Karpas-422 (cell line): Measurements from ENCODE around the gene MAP3K14. TPM values are rescaled to one million over a fixed set of nuclear protein-coding genes. Genes with fewer than 3 reads are reported as not detected.
A peak's percentile ranks its signal among the peaks of the same experiment; 100 is the strongest.

Source experiments
- DNase-seq: peaks from one replicate; pipeline ENCODE4 v3.0.0-alpha.2; 2015
- H2AFZ ChIP-seq: fragments of 200-600 bp; sonication (generic); 2 replicates; pipeline ENCODE4 v1.6.1; 2014; ENCODE audit warnings: antibody characterized with exemption, low read length, mixed read lengths
- H3K27ac ChIP-seq: fragments of 200-600 bp; sonication (generic); 2 replicates; pipeline ENCODE4 v1.5.1; 2014; ENCODE audit warnings: mild to moderate bottlenecking, low read length, moderate library complexity
- H3K27me3 ChIP-seq: fragments of 200-600 bp; sonication (generic); 2 replicates; pipeline ENCODE4 v1.6.1; 2014; ENCODE audit warnings: low read length, mixed read lengths
- H3K36me3 ChIP-seq: fragments of 200-600 bp; sonication (generic); 2 replicates; pipeline ENCODE4 v1.6.1; 2014; ENCODE audit warnings: low read length, mixed read lengths; ENCODE audit not compliant: insufficient read depth
- H3K4me1 ChIP-seq: fragments of 200-600 bp; sonication (generic); 2 replicates; pipeline ENCODE4 v1.6.1; 2014; ENCODE audit warnings: mild to moderate bottlenecking, low read length, mixed read lengths
- H3K4me2 ChIP-seq: fragments of 200-600 bp; sonication (generic); 2 replicates; pipeline ENCODE4 v1.6.1; 2014; ENCODE audit warnings: low read length, low read depth, mild to moderate bottlenecking; ENCODE audit not compliant: poor library complexity, severe bottlenecking
- H3K4me3 ChIP-seq: fragments of 200-600 bp; sonication (generic); 2 replicates; pipeline ENCODE4 v1.5.1; 2014; ENCODE audit warnings: mild to moderate bottlenecking, antibody characterized with exemption, low read length, mixed read lengths
- H3K79me2 ChIP-seq: fragments of 200-600 bp; sonication (generic); 2 replicates; pipeline ENCODE4 v1.6.1; 2014; ENCODE audit warnings: mild to moderate bottlenecking, low read length, mixed read lengths
- H3K9ac ChIP-seq: fragments of 200-600 bp; sonication (generic); 2 replicates; pipeline ENCODE4 v1.6.0; 2014; ENCODE audit warnings: low read length
- H3K9me2 ChIP-seq: fragments of 200-600 bp; sonication (generic), shearing (Covaris generic); replicated peaks from 2 replicates; pipeline ENCODE4 v1.6.0; 2014; ENCODE audit warnings: mild to moderate bottlenecking, low read length, moderate library complexity; ENCODE audit not compliant: insufficient read depth
- H3K9me3 ChIP-seq: fragments of 300-700, 200-600 bp; sonication (generic); 2 replicates; pipeline ENCODE4 v1.6.1; 2014; ENCODE audit warnings: low read length, mixed read lengths
- H4K20me1 ChIP-seq: fragments of 200-600 bp; sonication (generic); 2 replicates; pipeline ENCODE4 v1.6.1; 2014; ENCODE audit warnings: mild to moderate bottlenecking, antibody characterized with exemption, low read length, low read depth; ENCODE audit not compliant: insufficient read depth
- total RNA-seq: library from RNA; depleted of rRNA; stranded (reverse); fragments of >200 nt; shearing (Covaris generic); gene quantifications from 2 replicates; pipeline ENCODE4 v1.2.3, GENCODE V29; 2014; ENCODE audit warnings: low replicate concordance

MAP3K14 gene
- total RNA-seq, 1 experiment from 2014 or later, result 7.6 TPM

DNA sequence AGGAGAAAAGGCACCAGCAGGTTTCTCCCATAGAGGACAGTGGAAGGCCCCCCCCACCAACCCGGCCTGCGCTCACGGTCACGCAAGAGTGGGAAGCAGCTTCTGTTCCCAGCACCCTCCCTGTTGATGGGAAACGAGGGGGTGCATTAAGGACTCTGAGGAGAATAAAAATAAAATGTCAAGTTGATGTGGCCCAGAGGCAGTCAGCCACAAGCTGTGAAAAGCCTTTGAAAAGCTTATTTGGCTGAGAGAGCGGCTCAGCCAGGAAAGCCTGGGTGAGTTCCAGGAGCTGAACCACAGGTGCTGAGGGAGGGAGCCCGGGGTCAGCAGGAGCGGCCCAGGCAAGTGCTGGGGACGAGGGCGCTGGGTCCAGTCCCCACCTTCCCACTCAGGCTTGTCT lies 28.0 kb downstream of the MAP3K14 start:
- Histone ChIP-seq H3K27me3 (no peaks in the 10 kb centered on the region), H3K79me2 (peaks cover 37% of the 10 kb centered on the region), H2AFZ (no peak overlapping the region), H4K20me1 (no peaks in the 10 kb centered on the region), H3K9ac (no peak overlapping the region), H3K9me2 (no peaks in the 10 kb centered on the region), H3K4me1 (peaks cover 40% of the 10 kb centered on the region), H3K4me2 (no peak overlapping the region), H3K4me3 (no peak overlapping the region), H3K9me3 (no peaks in the 10 kb centered on the region), H3K27ac (no peak overlapping the region), H3K36me3 (peaks cover 26% of the 10 kb centered on the region; the same call in 1 of the 2 replicates)
- DNase-seq, result no peak

- Histone ChIP-seq H3K27me3 (no peaks in the 10 kb centered on the region), H3K9ac (peak overlapping the region; percentile 15; the same call in 1 of the 2 replicates), H3K4me1 (peaks cover 30% of the 10 kb centered on the region), H3K9me2 (no peaks in the 10 kb centered on the region), H2AFZ (no peak overlapping the region), H3K4me2 (no peak overlapping the region), H4K20me1 (no peaks in the 10 kb centered on the region), H3K4me3 (no peak overlapping the region), H3K36me3 (peaks cover 36% of the 10 kb centered on the region; the same call in 1 of the 2 replicates), H3K79me2 (peaks cover 27% of the 10 kb centered on the region), H3K9me3 (no peaks in the 10 kb centered on the region), H3K27ac (peak overlapping the region; percentile 21; the same call in 1 of the 2 replicates)
- no peak for DNase-seq
These were observed 29.0 kb downstream of the MAP3K14 start for GRCh38 chr17:45287526-45288500.

DNA sequence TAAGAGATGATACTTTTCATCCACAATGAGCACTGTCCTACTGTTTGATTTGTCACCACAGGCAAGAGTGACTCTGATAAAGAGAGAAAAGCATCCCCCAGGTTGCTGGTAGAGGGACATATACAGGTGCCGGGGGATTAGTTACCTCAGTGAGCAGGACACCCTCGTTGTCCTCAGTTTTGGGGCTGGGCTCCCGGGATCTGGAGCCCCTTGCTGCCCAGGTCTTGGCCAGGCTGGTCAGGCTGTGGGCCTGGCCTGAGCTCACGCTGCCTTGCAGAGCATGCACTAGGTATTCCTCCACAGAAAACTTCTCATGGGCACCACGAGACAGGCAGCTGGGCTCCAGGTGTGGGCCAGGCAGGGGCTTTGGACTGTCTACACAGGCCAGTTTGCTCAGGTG lies 30.5 kb downstream of the MAP3K14 start:
- H3K27ac ChIP-seq, result no peak overlapping the region
- H3K4me3 ChIP-seq, result no peak overlapping the region
- H3K79me2 ChIP-seq, result peaks cover 15% of the 10 kb centered on the region
- H2AFZ ChIP-seq, result no peak overlapping the region
- peaks cover 21% of the 10 kb centered on the region for H3K4me1 ChIP-seq
- no peak overlapping the region for H3K4me2 ChIP-seq
- H3K27me3 ChIP-seq, result no peaks in the 10 kb centered on the region
- peaks cover 41% of the 10 kb centered on the region for H3K36me3 ChIP-seq
- H4K20me1 ChIP-seq, result no peaks in the 10 kb centered on the region
- no peaks in the 10 kb centered on the region for H3K9me2 ChIP-seq
- no peak overlapping the region for H3K9ac ChIP-seq
- no peaks in the 10 kb centered on the region for H3K9me3 ChIP-seq
- no peak for DNase-seq

DNA sequence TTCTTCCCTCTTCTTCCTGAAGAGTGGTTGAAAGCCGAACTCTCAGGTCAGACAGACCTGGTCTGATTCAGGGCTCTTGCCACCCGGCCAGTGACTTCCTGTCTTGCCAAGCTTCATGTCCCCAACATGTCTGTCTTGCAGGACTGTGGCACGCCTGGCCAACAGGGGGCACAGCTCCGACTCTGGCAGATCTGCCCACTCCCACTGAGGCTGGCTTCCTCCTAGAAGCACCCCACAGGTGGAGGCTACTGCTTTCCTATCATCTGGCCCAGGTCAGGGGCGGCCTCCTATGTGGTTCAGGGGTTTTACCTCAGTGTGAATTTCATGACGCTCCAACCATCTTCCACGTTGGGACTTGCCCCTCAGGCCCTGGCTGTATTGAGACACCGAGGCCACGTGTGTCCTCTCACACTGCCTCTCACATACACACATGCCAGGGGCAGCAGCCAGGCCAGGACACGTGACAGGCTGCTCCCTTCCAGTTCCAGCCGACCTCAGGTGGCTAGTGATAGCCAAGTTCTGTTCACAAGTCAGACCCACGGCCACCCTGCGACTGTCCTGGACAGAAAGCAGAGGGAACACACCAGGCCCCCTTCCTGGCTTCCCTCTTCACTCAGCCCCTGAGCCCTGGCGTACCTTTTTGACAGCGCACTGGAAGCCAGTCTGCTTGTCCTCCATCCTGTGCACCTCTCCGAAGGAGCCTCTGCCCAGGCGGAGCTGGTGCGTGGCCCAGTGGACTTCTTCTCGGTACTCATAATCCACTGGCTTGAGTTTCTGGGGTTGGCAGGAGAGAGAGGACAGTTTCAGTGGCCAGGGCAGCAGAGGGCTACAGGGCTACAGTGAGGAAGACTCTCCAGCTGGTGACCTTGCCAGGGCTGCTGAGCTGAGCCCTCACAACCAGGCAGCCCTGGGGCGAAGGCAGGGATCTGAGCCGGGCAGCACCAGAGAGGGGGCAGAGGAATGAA lies 32.4 kb downstream of the MAP3K14 start:
- H2AFZ ChIP-seq, result no peak overlapping the region
- no peaks in the 10 kb centered on the region for H3K79me2 ChIP-seq
- peak; percentile 64 for DNase-seq
- peaks cover 12% of the 10 kb centered on the region for H3K4me1 ChIP-seq
- no peak overlapping the region for H3K9ac ChIP-seq
- H3K9me2 ChIP-seq, result no peaks in the 10 kb centered on the region
- H3K27ac ChIP-seq, result no peak overlapping the region
- H3K4me3 ChIP-seq, result no peak overlapping the region
- H4K20me1 ChIP-seq, result no peaks in the 10 kb centered on the region
- H3K4me2 ChIP-seq, result no peak overlapping the region
- H3K36me3 ChIP-seq, result peaks cover 30% of the 10 kb centered on the region
- H3K27me3 ChIP-seq, result no peaks in the 10 kb centered on the region
- H3K9me3 ChIP-seq, result no peaks in the 10 kb centered on the region

DNA sequence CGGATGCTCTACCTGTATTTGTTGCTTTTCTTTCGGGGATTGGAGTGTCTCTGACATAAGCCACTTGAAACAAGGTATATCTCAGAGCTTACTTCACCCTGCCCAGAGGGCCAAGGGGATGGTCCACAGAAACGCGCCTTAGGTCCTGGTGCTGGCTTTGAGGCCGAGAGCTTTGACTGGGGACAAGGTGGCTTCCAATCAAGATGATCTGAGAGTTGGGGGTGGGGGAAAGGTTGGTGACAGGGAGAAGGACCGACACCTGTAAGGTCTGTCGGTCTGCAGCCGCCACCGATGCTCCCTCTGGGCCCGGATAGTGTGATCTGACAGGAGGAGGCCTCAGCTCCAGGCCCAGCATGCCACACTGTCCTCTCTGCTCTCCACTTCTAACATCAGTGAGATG lies 33.1 kb downstream of the MAP3K14 start:
- no peak overlapping the region for H3K27ac ChIP-seq
- no peak overlapping the region for H3K9ac ChIP-seq
- H2AFZ ChIP-seq, result no peak overlapping the region
- peaks cover 30% of the 10 kb centered on the region for H3K36me3 ChIP-seq
- H3K27me3 ChIP-seq, result no peaks in the 10 kb centered on the region
- no peak overlapping the region for H3K4me3 ChIP-seq
- DNase-seq, result no peak
- H3K4me2 ChIP-seq, result no peak overlapping the region
- no peaks in the 10 kb centered on the region for H3K9me2 ChIP-seq
- H4K20me1 ChIP-seq, result no peaks in the 10 kb centered on the region
- H3K79me2 ChIP-seq, result no peaks in the 10 kb centered on the region
- no peaks in the 10 kb centered on the region for H3K9me3 ChIP-seq
- H3K4me1 ChIP-seq, result peaks cover 12% of the 10 kb centered on the region

DNA sequence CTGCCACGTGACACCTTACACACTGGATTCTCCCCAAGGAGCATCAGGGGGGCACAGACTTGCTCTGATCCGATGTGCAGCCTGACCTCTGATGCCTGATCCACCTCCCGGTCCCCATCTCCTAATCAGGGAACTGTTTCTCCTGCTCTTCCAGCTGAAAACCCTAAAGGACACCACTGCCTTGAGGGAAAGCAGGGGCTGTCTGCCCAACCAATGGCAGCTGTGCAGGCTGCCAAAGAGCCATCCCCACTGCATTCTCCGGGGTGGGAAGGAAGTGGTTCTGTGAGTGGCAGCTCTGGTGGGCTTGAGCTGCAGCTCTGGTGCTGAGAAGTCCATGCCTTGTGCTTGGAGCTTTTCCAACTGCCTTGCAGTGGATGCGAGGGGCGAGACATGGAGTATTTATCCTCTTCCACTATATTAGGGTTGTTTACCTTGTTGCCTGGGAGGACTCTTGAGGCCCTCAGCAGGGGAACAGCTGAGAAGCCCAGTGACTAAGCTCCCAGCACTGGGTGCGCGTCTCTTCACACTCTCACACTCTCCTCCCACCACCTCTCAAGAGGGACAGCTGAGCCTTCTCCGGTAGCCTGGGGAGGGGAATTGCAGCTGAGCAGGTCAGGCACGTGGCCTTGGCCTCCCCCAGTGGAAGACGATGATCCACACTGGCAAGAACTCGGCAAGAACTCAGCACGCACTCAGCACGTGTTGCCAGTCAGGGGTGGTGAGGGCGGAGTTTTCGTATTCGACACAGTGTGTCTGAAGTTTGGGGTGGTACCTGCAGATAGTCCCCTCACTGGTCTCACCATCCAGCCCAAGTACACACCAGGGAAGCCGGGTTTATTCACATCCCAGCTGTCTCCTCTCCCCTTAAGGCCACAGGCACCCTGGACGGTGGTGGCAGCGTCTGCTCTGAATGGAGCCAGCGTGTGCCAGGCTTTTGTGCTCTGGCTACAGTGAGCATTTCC lies 33.9 kb downstream of the MAP3K14 start:
- no peaks in the 10 kb centered on the region for H3K27me3 ChIP-seq
- H3K9ac ChIP-seq, result no peak overlapping the region
- no peaks in the 10 kb centered on the region for H4K20me1 ChIP-seq
- no peak overlapping the region for H3K4me2 ChIP-seq
- H3K79me2 ChIP-seq, result no peaks in the 10 kb centered on the region
- no peak for DNase-seq
- H3K36me3 ChIP-seq, result peaks cover 30% of the 10 kb centered on the region
- no peak overlapping the region for H2AFZ ChIP-seq
- peaks cover 10% of the 10 kb centered on the region for H3K4me1 ChIP-seq
- no peak overlapping the region for H3K4me3 ChIP-seq
- H3K9me2 ChIP-seq, result no peaks in the 10 kb centered on the region
- no peaks in the 10 kb centered on the region for H3K9me3 ChIP-seq
- H3K27ac ChIP-seq, result no peak overlapping the region

GRCh38 chr17:45279898-45280297 lies 36.9 kb downstream of the MAP3K14 start:
- Histone ChIP-seq H3K36me3 (peaks cover 23% of the 10 kb centered on the region), H3K4me1 (peaks cover 9% of the 10 kb centered on the region), H3K27ac (no peak overlapping the region), H3K27me3 (no peaks in the 10 kb centered on the region), H2AFZ (no peak overlapping the region), H3K79me2 (no peaks in the 10 kb centered on the region), H3K4me2 (no peak overlapping the region), H4K20me1 (no peaks in the 10 kb centered on the region), H3K9me2 (no peaks in the 10 kb centered on the region), H3K4me3 (no peak overlapping the region), H3K9ac (no peak overlapping the region), H3K9me3 (no peaks in the 10 kb centered on the region)
- DNase-seq, result no peak
